GM23338 (cell line): ENCODE data around the gene GLUL. TPM values are rescaled to one million over a fixed set of nuclear protein-coding genes. Genes with fewer than 3 reads are reported as not detected.
A peak's percentile ranks its signal among the peaks of the same experiment; 100 is the strongest.

Experiments used
- ATAC-seq: fragments of 200-7000 bp; cut with Tn5 transposase; 3 replicates; pipeline ENCODE4 v1.9.1; 2020
- DNase-seq: peaks from one replicate; pipeline ENCODE4 v3.0.0-alpha.2; 2015; ENCODE audit warnings: low spot score
- H2AFZ ChIP-seq: fragments of 200-600 bp; sonication (generic); 2 replicates; pipeline ENCODE4 v1.8.0; 2016; ENCODE audit warnings: antibody characterized with exemption, mild to moderate bottlenecking, moderate library complexity
- H3F3A ChIP-seq: fragments of 200-600 bp; sonication (generic); replicated peaks from 2 replicates; pipeline ENCODE4 v1.8.0; 2017; ENCODE audit warnings: antibody characterized with exemption, mixed run types, low read depth
- H3K27ac ChIP-seq: fragments of 200-600 bp; sonication (generic); 2 replicates; pipeline ENCODE4 v1.6.1; 2016; ENCODE audit warnings: low read depth
- H3K27me3 ChIP-seq: fragments of 200-600 bp; sonication (generic); 2 replicates; pipeline ENCODE4 v1.8.0; 2016; ENCODE audit warnings: mild to moderate bottlenecking, mixed run types, moderate library complexity; ENCODE audit not compliant: insufficient read depth
- H3K36me3 ChIP-seq: fragments of 200-600 bp; sonication (generic); 2 replicates; pipeline ENCODE4 v1.8.0; 2016; ENCODE audit warnings: mild to moderate bottlenecking; ENCODE audit not compliant: insufficient read depth
- H3K4me1 ChIP-seq: fragments of 200-600 bp; sonication (generic); 2 replicates; pipeline ENCODE4 v1.8.0; 2016; ENCODE audit warnings: mild to moderate bottlenecking, moderate library complexity; ENCODE audit not compliant: insufficient read depth
- H3K4me2 ChIP-seq: fragments of 200-600 bp; sonication (generic); 2 replicates; pipeline ENCODE4 v1.7.1; 2017; ENCODE audit warnings: mixed run types
- H3K4me3 ChIP-seq: fragments of 200-600 bp; sonication (generic); 2 replicates; pipeline ENCODE4 v1.6.1; 2016; ENCODE audit warnings: mixed run types
- H3K79me2 ChIP-seq: fragments of 200-600 bp; sonication (generic); replicated peaks from 2 replicates; pipeline ENCODE4 v1.8.0; 2017; ENCODE audit warnings: mild to moderate bottlenecking; ENCODE audit not compliant: insufficient read depth
- H3K9me2 ChIP-seq: fragments of 200-600 bp; sonication (generic); 2 replicates; pipeline ENCODE4 v1.8.0; 2017; ENCODE audit not compliant: insufficient read depth
- H4K20me1 ChIP-seq: fragments of 200-600 bp; sonication (generic); replicated peaks from 2 replicates; pipeline ENCODE4 v1.8.0; 2017; ENCODE audit warnings: mild to moderate bottlenecking; ENCODE audit not compliant: insufficient read depth
- H3K27ac Mint-ChIP-seq: 2 replicates; pipeline ENCODE4 v1.8.0; 2020; ENCODE audit warnings: inconsistent platforms, mild to moderate bottlenecking, moderate library complexity, mixed read lengths
- H3K27me3 Mint-ChIP-seq: 3 replicates; pipeline ENCODE4 v1.8.0; 2022; ENCODE audit warnings: low read depth, mild to moderate bottlenecking, moderate library complexity, mixed read lengths, inconsistent platforms; ENCODE audit not compliant: insufficient read depth, poor library complexity
- H3K36me3 Mint-ChIP-seq: 3 replicates; pipeline ENCODE4 v1.8.0; 2021; ENCODE audit warnings: low read depth, mild to moderate bottlenecking, inconsistent platforms, moderate library complexity, mixed read lengths
- H3K4me1 Mint-ChIP-seq: 3 replicates; pipeline ENCODE4 v1.8.0; 2020; ENCODE audit warnings: mild to moderate bottlenecking, inconsistent platforms, mixed read lengths
- H3K4me3 Mint-ChIP-seq: 3 replicates; pipeline ENCODE4 v1.8.0; 2021; ENCODE audit warnings: moderate library complexity, mild to moderate bottlenecking, inconsistent platforms, mixed read lengths
- H3K9me3 Mint-ChIP-seq: 3 replicates; pipeline ENCODE4 v1.8.0; 2020; ENCODE audit warnings: moderate library complexity, mild to moderate bottlenecking, inconsistent platforms, mixed read lengths
- CREB1 ChIP-seq: fragments of 250-450 bp; sonication (Bioruptor Pico); IDR thresholded peaks from 2 replicates; pipeline ENCODE4 v1.5.0; 2020; ENCODE audit warnings: low read depth, mild to moderate bottlenecking, moderate library complexity
- CTCF ChIP-seq, 2 experiments: fragments of 200-600 bp in 1 of 2; sonication (generic) in 1 of 2; conservative IDR thresholded peaks; 2 replicates each; pipeline versions ENCODE4 v1.5.1 to v1.6.1; 2016 to 2017; ENCODE audit warnings: antibody characterized with exemption in 2 of 2, low read depth in 2 of 2, mild to moderate bottlenecking in 2 of 2, moderate library complexity in 1 of 2
- EZH2phosphoT487 ChIP-seq: fragments of 200-600 bp; sonication (generic); IDR thresholded peaks from one replicate; pipeline ENCODE4 v1.8.1; 2018; ENCODE audit warnings: antibody characterized with exemption; ENCODE audit not compliant: unreplicated experiment
- NANOG ChIP-seq: IDR thresholded peaks from 2 replicates; pipeline ENCODE4 v1.6.1; 2016; ENCODE audit warnings: antibody characterized with exemption, borderline replicate concordance
- REST ChIP-seq: IDR thresholded peaks from one replicate; pipeline ENCODE4 v1.6.1; 2018; ENCODE audit warnings: antibody characterized with exemption; ENCODE audit not compliant: unreplicated experiment
- ZNF114 ChIP-seq: fragments of 250-450 bp; sonication (Bioruptor Pico); IDR thresholded peaks from 2 replicates; pipeline ENCODE4 v1.5.0; 2020; ENCODE audit warnings: mild to moderate bottlenecking, moderate library complexity
- ZNF462 ChIP-seq: fragments of 250-450 bp; sonication (Bioruptor Pico); IDR thresholded peaks from 2 replicates; pipeline ENCODE4 v1.5.0; 2020; ENCODE audit warnings: mild to moderate bottlenecking, moderate library complexity
- polyA plus RNA-seq: library from polyadenylated mRNA; unstranded; fragments of >200 nt; fragmentation: Nextera tagmentation; extraction: Ambion mirVana; gene quantifications from 2 replicates; pipeline ENCODE4 v1.2.1, GENCODE V29; 2016
- total RNA-seq: library from RNA; depleted of rRNA; stranded (reverse); fragments of >200 nt; shearing (Covaris generic); gene quantifications from 2 replicates; pipeline ENCODE4 v1.2.3, GENCODE V29; 2014
- TF ChIP-seq, protein P1 (sequence below): IDR thresholded peaks from 2 replicates; pipeline ENCODE4 v1.6.1; 2016; ENCODE audit warnings: antibody characterized with exemption

The GLUL gene
- total and polyA plus RNA-seq, 2 experiments from 2014 or later, result 254 to 356 TPM

- H4K20me1 ChIP-seq, result peaks cover 66% of the 10 kb centered on the region
- Mint-ChIP-seq H3K27me3 (peaks cover 14% of the 10 kb centered on the region), H3K36me3 (peaks cover 84% of the 10 kb centered on the region), H3K27ac (no peak overlapping the region), H3K4me1 (peaks cover 13% of the 10 kb centered on the region; the same call in 2 of the 3 replicates), H3K4me3 (peak overlapping the region; percentile 41; the same call in 2 of the 3 replicates), H3K9me3 (no peaks in the 10 kb centered on the region; the same call in 2 of the 3 replicates)
- DNase-seq (no peak), ATAC-seq (no peak)
- H3K79me2 ChIP-seq, result peaks cover 69% of the 10 kb centered on the region
- H3K9me2 ChIP-seq, result no peaks in the 10 kb centered on the region
- peaks cover 15% of the 10 kb centered on the region for H3K4me1 ChIP-seq
- TF ChIP-seq, protein P1, sequence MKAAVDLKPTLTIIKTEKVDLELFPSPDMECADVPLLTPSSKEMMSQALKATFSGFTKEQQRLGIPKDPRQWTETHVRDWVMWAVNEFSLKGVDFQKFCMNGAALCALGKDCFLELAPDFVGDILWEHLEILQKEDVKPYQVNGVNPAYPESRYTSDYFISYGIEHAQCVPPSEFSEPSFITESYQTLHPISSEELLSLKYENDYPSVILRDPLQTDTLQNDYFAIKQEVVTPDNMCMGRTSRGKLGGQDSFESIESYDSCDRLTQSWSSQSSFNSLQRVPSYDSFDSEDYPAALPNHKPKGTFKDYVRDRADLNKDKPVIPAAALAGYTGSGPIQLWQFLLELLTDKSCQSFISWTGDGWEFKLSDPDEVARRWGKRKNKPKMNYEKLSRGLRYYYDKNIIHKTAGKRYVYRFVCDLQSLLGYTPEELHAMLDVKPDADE, result no peak
- TF ChIP-seq NANOG, result no peak
- no peak for TF ChIP-seq CREB1
- TF ChIP-seq ZNF114 (CRISPR knock-in tag), result no peak
- no peak for TF ChIP-seq ZNF462 (CRISPR knock-in tag)
- TF ChIP-seq EZH2phosphoT487, result no peak
- TF ChIP-seq REST, result no peak
- TF ChIP-seq CTCF (conservative IDR thresholded peaks at IDR 0.05; ENCODE audit: low read depth in 2 of 2), result no peak
- peak overlapping the region; percentile 97; the same call in 1 of the 2 replicates for H3K4me3 ChIP-seq
- H3K27me3 ChIP-seq, result no peaks in the 10 kb centered on the region
- H3K27ac ChIP-seq, result peak overlapping the region; percentile 57; the same call in 1 of the 2 replicates
- H3F3A ChIP-seq, result peaks cover 39% of the 10 kb centered on the region
- H3K4me2 ChIP-seq, result no peak overlapping the region
- no peak overlapping the region for H2AFZ ChIP-seq
- H3K36me3 ChIP-seq, result peaks cover 68% of the 10 kb centered on the region
These were observed 4.0 kb downstream of the GLUL start for GRCh38 chr1:182387566-182387965.
